Activated T-cell treated with anti-CD3 and anti-CD28 coated beads, Interleukin-2, amount 50 U/mL, for 1 hour (primary cell): Measurements from ENCODE around the gene ATP2B2.

Source experiments
- DNase-seq: peaks from one replicate; pipeline ENCODE4 v3.0.0-alpha.2; 2020

Gene ATP2B2

DNA sequence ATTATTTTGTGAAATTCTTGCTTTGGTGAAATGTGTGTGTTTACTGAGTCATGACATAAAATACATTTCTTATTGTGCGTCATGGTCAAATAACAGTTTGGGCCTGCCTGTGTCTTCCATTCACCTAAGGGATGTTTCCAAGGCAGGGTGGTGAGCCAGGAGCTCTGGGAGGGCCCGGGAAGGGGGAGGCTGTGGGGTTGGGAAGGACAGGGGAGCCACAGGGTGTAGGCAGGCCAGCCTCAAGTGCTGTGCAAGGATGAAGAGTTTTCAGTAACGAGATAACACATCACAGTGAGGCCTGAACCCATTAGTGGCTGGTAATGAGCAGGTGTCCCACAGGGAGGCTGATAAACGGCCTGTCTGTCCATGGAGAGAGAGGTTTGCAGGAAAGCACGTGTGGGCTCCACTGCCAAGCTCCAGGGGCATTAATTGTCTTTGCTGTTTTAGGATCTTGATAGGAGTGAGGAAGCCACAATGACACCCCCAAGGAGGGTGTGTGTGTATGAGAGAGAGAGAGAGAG lies 148.9 kb downstream of the ATP2B2 start:
- DNase-seq: no peak

DNA sequence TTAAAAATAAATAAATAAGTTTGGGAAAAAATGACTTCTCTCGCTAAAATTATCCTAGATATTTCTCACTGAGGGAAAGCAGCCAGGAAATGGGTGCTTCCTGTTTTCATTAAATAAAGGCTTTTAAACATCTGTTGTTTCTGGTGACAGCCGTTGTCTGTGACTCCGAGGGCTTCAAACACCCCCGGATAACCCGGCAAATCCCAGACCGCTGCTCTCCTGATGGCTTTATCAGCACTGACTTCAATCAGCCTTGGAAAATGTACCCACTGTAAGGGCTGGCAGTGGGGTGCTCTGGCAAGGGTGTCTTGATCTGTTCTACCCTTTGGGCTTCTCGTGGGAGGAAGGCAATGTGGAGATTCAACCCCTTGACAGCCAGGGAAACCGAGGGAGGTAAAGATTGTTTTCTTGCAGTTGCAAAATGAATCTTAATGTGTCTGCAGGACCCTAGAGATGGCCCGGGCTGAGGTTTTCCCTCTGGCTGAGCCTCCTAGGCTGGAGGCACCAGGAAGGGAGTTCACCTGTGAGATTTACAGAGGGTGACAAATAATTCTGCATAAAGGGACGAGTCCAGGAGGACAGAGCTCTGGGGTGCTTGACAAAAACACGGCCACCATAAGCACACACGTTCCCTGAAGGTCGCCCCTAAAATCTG lies 150.9 kb downstream of the ATP2B2 start:
- DNase-seq: no peak

DNA sequence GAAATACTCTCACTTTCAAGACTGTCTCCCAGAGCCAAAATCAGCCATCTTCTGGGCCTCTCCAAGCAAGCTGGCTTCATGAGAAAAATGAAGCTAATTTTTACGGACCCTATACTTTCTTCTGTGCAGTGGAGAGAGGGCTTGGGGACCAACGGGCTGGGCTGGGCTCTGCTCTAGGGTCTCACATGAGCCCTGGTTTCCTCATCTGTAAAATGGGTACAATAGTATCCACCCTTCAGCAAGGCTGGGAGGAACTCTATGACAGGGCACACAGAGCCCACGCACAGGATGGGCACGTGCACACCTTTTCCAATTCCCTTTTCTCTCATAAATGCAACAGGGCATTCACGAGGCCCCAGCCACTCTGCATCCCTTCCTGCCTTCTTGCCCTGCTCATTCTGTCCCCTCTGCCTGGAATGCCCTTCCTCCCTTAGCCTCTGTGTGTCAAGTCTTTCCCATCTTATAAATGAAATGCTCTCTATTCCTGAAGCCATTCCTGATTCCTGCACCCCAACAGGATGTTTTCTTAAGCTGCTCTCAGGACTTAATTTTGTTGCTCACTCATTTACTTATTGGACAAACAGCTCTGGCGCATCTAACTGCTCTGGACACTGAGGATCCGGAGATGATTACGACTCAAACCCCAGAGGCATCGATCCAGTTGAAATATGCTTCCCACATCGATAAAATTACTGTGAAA lies 151.6 kb downstream of the ATP2B2 start:
- DNase-seq: no peak

DNA sequence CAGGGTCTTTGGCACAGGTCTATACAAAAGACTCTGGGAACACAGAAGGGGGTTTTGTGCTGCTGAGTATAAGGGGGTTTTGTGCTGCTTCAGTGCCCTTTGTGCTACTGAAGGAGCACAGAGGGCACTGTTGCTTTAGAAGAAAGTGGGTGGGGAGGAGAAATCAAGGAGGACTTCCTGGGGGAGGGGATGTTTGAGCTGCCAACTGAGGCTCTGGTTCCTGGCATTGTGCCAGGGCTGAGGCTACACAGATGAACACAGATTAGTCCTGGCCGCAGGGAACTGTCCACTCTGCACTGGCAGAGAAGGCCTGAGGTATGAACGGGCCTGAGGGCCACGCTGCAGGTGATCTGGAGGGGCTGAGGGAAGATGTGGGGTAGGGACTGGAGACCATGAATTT lies 152.2 kb downstream of the ATP2B2 start:
- DNase-seq: no peak

DNA sequence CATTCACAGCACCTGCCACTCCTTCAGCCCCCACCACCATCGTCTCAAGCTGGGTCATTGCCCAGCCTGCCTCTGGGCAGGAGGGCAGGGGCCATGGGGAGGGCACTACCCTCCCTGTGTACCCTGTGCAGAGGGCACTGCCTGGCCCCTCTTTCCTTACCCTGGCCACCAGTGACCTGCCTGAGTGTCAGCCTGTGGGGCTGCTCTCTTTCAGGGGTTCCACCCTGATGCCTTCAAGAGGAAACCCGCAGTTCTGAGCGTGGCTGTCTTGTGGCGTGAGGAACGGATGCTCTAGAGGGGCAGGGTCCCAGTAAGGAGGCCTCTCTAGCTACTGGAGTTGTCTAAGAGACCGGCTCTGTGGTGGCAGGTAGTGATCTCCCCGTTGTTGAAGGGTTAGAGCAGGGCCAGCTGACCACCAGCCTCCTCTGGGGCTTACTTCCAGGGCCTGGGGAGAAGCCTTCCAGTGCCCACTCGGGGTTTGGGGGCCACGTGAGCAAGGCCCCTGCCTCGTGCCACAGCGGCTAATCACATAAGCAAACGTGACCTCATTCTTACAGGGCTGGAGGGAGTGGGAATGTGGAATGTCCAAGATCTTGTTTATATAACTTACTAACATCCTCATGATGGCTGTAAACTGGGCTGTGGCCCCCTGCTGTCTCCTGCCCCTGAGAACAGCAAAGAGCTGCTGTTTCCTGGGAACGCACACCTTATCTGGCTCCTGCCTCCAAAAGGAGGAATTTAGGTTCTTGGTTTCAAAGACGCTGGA lies 153.1 kb downstream of the ATP2B2 start:
- no peak for DNase-seq

DNA sequence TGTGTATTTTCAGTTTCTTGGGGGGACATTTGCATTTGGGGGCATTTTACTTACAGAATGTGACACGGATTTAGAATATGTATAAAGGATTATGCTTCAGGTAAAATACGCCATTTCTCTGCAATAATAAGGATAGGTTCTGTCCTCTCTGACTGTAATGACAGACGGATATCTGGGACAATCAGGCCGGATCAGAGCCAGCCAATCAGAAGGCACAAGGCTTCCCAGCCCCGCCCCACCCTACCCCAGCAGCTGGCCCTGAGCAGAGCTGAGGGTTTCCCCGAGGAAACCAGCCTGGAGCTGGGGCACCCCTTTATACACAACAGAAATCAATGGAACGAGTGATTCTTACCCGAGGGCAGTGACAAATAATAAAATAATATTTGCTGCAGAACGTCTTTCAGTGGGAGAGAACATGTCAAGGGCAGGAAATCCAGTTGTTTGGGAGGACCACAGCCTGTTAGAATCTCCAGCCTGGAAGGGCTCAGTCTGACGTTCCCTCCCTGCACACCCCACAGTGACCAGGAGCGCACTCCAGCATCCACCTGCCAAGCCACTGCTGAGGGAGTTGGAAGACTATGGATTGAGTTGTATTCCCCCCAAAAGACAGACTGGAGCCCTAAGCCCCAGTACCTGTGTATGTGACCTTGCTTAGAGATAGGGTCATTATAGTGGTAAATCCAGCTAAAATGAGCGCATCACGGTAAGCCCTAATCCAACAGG lies 154.2 kb downstream of the ATP2B2 start:
- DNase-seq: no peak

DNA sequence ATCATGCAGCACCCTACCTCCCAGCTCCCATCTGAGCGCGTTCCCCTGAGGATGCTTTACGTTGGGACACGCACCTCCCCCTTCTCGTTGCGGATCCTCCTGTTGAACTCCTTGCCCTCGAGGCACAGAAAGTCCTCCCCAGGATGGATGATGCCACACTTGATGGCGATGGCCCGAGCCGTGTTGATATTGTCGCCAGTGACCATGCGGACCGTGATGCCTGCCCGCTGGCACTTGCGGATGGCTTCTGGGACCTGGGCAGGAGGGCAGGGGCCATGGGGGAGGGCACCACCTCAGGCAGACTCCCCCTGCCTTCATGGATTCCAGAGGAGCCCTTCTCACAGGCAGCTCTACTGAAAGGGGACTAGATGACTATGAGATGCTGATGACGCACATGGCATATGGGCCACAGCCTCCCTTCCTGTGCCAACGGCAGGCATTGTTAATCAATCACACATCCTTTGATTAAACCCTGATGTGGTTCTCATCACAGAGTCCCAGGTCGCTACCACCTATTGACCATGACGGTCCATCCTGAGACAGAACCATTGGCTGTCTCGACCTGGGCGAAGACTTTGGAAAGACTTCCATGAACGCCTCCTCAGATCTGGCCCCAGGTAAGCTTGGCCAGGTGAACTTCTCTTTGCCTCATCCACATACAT lies 154.9 kb downstream of the ATP2B2 start:
- no peak for DNase-seq

DNA sequence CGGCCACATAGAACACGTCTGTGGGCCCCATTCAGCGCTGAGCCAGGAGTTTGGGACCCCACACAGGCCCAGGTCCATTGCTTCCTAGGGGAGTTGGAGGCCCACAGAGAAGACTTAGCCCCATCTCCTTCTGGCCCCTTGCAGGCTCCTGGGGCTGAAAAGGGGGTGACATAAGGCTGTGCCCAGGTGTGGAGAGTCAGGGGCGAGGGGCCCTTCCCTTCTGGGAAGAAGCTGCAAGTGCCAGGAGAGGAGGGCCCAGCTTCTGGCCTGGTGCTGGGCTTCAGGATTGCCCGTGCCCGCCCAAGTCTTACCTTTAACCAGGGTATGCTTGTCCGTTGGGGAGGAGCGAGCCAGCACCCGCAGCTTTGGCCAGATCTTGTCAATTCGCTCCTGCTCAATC lies 155.6 kb downstream of the ATP2B2 start:
- no peak for DNase-seq

DNA sequence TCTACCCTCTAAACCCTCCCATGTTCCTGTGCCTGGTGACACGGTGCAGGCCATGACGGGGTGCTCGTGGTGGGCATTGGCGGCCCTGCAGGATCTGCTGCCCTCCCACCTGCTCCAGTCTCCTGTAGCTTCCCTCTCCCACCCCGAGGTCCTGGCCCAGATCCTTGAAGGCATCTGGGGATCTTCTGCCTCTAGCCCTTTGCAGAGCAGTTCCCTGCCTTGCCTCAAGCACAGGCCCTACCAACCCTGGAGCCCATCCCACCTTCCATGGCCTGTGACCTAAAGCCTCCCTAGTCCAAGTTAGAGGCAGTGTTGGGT lies 157.0 kb downstream of the ATP2B2 start:
- no peak for DNase-seq

DNA sequence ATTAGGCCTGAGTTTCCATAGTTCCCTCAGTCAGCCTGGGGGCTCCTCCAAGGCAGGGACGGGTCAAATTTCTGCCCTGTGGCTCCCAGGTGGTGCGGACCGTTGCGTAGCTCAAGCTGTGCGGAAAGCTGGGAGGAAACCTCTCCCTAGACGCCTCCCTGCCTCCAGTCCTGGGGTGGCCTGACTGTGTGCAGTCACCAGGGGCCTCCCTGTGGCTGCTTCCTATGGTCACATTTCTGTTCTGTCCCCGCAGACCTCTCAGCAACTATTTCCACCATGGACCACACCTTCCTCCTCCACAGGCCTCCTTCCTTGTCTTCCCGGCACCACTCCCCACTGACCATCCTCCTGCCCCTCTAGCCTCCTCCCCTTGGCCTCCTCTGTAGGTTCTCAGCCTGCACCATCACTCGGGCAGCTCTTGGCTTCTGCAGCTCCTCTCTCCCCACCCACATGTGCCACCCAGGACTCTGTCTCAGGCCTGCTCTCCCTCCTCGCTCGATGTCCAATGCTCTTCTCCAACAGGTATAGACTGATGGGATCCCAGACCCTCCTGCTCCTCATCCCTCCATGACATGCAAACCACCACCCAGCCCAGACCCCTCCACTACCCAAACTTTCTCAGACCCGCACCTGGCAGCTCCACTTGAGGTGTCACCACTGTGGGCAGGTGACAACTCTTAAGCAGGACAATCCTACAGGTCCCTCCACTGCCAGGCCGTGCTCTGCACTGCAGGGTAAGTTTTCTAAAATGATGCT lies 157.6 kb downstream of the ATP2B2 start:
- no peak for DNase-seq

DNA sequence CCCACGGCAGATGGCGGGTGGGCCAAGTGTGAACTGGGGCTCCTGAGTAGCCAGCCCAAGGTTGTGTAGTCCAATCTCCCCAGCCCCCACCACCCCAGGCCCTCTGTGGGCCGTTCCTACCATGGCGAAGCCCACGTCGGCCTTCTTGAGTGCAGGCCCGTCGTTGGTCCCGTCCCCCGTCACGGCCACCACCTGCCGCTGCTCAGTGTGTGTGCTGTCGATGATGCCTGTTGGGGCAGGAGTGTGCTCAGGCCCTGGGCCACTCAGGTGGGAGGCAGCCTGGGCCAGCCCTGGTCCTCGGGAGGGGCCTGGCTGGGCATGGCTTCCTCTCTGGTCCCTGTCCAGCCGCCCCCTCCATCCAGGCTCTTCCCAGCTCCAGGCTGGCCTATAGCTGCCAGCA lies 159.5 kb downstream of the ATP2B2 start:
- DNase-seq: no peak

DNA sequence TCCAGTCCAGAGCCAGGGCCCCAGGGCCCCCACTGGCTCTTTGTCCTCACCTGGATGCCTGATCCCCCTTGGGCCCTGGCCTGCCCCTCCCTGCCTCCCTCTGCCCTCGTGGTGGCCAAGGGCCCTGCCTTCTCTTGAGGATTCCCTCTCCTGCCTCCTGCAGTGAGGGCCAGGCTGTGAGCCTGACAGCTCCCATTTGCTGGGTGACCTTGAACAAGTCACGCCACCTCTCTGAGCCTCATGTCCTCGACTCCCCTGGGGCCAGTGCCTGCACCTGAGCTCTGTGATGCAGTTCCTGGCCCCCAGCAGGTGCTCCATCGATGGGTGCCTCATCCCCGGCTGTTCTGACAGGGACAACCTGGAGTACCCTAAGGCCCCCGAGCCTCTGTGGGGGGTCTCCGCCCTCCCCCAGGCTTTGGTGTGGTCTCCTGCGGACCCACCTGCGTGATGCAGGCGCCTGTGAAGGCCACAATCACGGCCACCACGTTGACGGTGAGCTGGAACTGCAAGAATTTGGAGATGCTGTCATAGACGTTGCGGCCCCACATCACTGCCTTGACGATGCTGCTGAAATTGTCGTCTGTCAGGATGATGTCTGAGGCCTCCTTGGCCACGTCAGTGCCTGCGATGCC lies 160.3 kb downstream of the ATP2B2 start:
- no peak for DNase-seq

DNA sequence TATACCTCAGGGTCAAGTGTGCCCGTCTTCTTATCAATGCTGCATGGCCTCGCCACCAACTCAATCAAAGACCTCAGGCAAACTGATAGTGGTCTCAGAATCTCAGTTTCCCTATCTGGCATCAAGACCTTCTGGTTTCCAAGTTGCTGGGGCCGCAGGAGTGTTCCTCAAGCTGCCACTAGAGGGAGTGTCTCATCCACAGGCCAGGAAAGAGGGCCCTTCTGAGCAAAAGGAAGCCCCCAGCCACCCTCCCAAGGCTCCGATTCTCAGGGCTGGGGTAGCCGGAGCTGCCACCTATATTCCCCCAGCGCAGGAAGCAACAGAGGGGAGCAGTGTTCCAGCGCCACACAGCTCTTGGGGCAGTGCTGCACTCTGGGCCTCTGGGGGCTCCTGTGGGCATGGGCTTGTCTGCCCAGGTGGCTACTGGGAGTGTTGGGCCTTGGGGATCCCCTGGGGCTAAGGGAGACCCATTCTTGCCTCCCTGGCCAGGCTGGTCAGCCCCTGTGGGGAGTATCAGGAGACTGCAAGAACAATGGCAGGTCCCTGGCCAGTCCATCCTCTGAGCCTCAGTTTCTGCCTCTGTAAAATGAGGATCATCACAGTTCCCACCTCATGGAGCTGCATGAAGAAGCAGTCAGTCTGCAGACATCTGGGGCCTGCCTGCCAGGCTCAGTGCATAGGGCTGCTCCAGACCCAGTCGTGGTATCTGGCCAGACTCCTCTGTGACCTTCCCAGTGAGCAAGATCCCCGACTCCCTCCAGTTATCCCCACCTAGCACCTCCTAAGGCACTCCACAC lies 161.0 kb downstream of the ATP2B2 start:
- peak; percentile 65 for DNase-seq

DNA sequence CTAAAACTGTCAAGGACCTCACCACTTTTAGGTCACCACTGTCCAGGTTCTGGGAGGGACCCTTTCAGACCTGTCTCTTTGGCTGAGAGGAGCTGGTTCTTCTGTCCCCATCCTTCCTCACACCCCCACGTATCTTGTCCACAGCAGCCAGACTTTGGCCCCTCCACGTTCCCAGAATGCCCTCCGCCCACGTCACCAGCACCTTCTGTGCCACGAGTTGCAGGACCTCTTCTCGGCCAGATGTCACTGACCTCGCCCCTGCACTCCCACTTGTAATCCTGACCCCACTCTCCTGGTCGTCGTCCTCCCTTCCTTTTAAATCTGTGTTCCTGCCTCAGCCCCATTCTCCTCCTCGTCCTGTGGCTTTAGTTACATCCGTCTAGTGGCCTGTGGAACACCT lies 161.9 kb downstream of the ATP2B2 start:
- DNase-seq: no peak

DNA sequence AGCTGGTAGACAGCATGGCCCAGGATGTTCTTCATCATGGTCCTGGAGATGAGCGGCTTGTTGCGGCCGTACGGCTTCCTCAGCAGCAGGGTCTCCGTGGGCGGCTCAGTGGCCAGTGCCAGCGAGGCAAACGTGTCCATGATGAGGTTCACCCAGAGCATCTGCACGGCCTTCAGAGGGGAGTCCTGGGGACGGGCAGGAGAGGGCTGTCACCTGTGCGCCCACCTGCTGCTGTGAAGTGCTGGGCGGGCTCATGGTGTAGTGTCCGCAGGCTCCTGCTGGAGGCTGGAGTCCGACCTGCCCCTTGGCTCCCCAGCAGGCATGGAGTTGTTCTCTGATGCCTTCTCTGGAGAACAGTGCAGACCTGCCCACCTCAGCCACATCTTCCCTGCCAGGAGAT lies 162.6 kb downstream of the ATP2B2 start:
- DNase-seq: no peak

DNA sequence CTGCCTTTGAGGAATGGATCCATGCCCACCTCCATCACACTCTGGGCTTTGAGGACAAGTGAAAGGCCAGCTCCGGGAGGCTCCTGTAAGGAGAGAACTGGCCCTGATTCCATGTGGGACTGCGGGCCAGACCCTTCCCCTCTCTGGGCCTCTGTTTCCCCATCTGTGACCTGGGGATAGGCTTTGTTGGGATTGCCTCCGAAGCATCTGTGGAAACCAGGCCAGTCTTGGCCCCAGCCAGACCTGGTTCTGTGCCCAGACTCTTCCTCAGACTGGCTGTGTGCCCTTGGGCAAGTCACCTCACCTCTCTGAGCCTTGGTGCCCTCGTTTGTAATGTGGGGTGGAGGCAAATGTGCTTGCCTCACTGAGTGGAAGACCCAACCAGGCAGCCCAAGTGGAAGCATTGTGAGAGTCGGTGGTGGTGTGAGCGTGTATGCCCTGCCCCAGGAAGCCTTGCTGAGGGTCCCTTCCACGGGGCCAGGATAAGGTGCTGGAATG lies 163.4 kb downstream of the ATP2B2 start:
- no peak for DNase-seq

DNA sequence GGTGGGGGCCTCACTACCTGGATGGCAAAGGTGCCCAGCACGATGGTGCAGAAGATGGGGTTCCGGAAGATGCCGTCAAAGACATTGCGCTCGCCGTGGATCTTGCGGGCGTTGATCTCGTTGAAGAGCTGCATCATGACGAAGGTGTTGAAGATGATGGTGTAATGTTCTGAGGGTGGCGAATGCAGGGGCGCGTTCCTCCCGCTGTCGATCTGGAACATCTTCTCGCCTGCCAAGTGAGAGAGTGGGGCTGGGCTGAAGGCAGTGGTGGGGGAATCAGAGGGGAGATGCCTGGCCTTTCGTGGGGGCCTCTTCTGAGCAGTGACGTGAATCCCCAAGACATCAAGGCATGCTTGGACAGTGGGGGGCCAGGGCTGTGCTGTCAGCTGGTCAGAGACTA lies 164.9 kb downstream of the ATP2B2 start:
- DNase-seq: no peak

DNA sequence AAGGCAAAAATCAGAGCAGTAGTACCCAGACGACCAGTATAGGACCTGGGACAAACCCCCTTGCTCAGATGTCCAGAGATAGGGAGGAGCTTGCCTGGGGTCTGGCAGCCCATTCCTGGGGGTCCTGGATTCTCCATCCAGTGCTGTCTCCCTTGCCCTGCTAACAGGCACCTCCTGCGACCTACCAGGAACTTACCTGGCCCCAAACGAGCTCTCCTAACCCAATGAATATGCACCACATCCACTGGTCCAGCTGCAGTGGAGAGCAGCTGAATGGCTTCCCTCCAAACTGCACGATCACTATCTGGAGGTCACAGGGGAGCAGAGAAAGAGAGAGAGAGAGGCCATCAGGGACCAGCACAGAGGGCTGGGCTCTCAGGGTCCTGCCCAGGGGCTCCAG lies 165.3 kb downstream of the ATP2B2 start:
- no peak for DNase-seq

DNA sequence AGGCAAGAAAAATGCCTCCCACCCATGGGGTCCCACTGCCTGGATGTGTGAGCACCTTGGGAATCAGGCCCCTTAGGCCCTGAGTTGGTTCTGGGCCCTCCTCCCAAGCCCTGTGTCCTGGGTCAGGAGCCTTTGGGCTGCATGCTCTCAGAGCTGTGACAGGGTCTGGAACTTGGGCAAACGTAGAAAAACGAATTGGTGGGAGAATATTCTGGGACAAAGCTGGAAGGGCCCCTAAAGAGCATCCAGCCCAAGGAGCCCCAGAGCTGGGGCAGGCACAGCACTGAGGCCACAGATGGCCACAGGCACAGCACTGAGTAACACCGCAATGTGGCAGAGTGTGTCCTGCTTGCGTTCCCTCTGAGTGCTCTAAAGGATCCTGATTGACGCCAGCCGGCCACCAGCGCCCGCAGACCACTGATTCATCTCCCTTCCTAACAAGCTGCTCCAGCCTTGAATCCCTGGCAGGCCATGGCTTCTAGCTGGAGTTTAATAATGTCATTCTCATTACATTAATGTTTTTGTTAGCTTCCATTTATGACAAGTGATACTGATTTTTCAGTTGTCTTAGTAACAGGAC lies 165.9 kb downstream of the ATP2B2 start:
- no peak for DNase-seq
